IMR-90 (cell line): ENCODE results near the gene FRMPD4. TPM values are rescaled to one million over a fixed set of nuclear protein-coding genes. Genes with fewer than 3 reads are reported as not detected.

Experiments used
- ATAC-seq: fragments of 200-7000 bp; cut with Tn5 transposase; 2 replicates; pipeline ENCODE4 v1.9.1; 2020; ENCODE audit warnings: low read depth, mild to moderate bottlenecking, moderate library complexity
- BruUV-seq: library from RNA; stranded (reverse); fragments of 400-500 nt; replicated peaks from 2 replicates; lab custom pipeline; 2021; lab: Mats Ljungman, UMichigan
- CTCF ChIA-PET: fragments of 300-600 bp; formaldehyde crosslinking; extraction: SDS; loops from one replicate; lab custom pipeline; 2021; ENCODE audit warnings: antibody characterized with exemption; lab: Yijun Ruan, JAX
- POLR2A ChIA-PET: fragments of 300-600 bp; sonication (Branson Sonifier 250); formaldehyde crosslinking; loops from one replicate; lab custom pipeline; 2022; ENCODE audit warnings: antibody characterized with exemption; ENCODE audit not compliant: unreplicated experiment; lab: Charles Lee
- DNase-seq: peaks from one replicate; pipeline ENCODE4 v3.0.0; 2013
- H2AFZ ChIP-seq: replicated peaks from 2 replicates; pipeline ENCODE3; 2013; ENCODE audit warnings: low read length, mild to moderate bottlenecking; ENCODE audit not compliant: poor library complexity
- H2AK5ac ChIP-seq: 2 replicates; pipeline ENCODE4 v1.6.1; 2013; ENCODE audit warnings: low read depth, low read length, inconsistent platforms
- H2AK9ac ChIP-seq: replicated peaks from 2 replicates; pipeline ENCODE3; 2013; ENCODE audit warnings: mild to moderate bottlenecking, low read depth, low read length, moderate library complexity; ENCODE audit not compliant: poor library complexity
- H2BK120ac ChIP-seq: 2 replicates; pipeline ENCODE4 v1.6.1; 2013; ENCODE audit warnings: low read depth, low read length, inconsistent platforms
- H2BK15ac ChIP-seq: 3 replicates; pipeline ENCODE4 v1.6.1; 2013; ENCODE audit warnings: low read depth, low read length, inconsistent platforms
- H2BK20ac ChIP-seq: 2 replicates; pipeline ENCODE4 v1.6.1; 2013; ENCODE audit warnings: low read depth, mild to moderate bottlenecking, inconsistent platforms, low read length, moderate library complexity
- H2BK5ac ChIP-seq: 2 replicates; pipeline ENCODE4 v1.6.1; 2013; ENCODE audit warnings: mild to moderate bottlenecking, low read depth, low read length, inconsistent platforms; ENCODE audit not compliant: poor library complexity, severe bottlenecking
- H3K14ac ChIP-seq: replicated peaks from 2 replicates; pipeline ENCODE4 v1.6.1; 2013; ENCODE audit warnings: low read depth, low read length, inconsistent platforms
- H3K18ac ChIP-seq: 2 replicates; pipeline ENCODE4 v1.6.1; 2013; ENCODE audit warnings: low read depth, low read length, control low read depth
- H3K23ac ChIP-seq: 2 replicates; pipeline ENCODE4 v1.6.1; 2013; ENCODE audit warnings: low read depth, low read length, inconsistent platforms
- H3K27ac ChIP-seq: 2 replicates; pipeline ENCODE4 v1.5.1; 2013; ENCODE audit warnings: mild to moderate bottlenecking, control low read depth, low read length; ENCODE audit not compliant: insufficient read depth
- H3K27me3 ChIP-seq: 2 replicates; pipeline ENCODE4 v1.6.1; 2013; ENCODE audit warnings: low read length; ENCODE audit not compliant: control insufficient read depth, insufficient read depth
- H3K36me3 ChIP-seq: 2 replicates; pipeline ENCODE4 v1.6.1; 2013; ENCODE audit warnings: low read length, mixed read lengths; ENCODE audit not compliant: control insufficient read depth, insufficient read depth
- H3K4ac ChIP-seq: 2 replicates; pipeline ENCODE4 v1.6.1; 2013; ENCODE audit warnings: low read depth, low read length, inconsistent platforms
- H3K4me1 ChIP-seq: 2 replicates; pipeline ENCODE4 v1.6.1; 2013; ENCODE audit warnings: low read length, mixed read lengths; ENCODE audit not compliant: control insufficient read depth, insufficient read depth
- H3K4me2 ChIP-seq: 2 replicates; pipeline ENCODE4 v1.6.1; 2013; ENCODE audit warnings: low read depth, mild to moderate bottlenecking, control low read depth, low read length, moderate library complexity
- H3K4me3 ChIP-seq: 2 replicates; pipeline ENCODE4 v1.5.1; 2013; ENCODE audit warnings: low read depth, mild to moderate bottlenecking, control low read depth, low read length, moderate library complexity; ENCODE audit not compliant: insufficient read depth
- H3K56ac ChIP-seq: 2 replicates; pipeline ENCODE4 v1.6.1; 2013; ENCODE audit warnings: low read length, inconsistent platforms; ENCODE audit not compliant: insufficient read depth; ENCODE audit errors: extremely low read depth
- H3K79me1 ChIP-seq, 2 experiments: 2 replicates each; pipeline ENCODE4 v1.6.1; 2013; ENCODE audit warnings: low read length in 2 of 2, inconsistent platforms in 1 of 2, low read depth in 1 of 2
- H3K9ac ChIP-seq: 2 replicates; pipeline ENCODE4 v1.6.1; 2013; ENCODE audit warnings: low read depth, low read length, control low read depth
- H3K9me1 ChIP-seq: 2 replicates; pipeline ENCODE4 v1.6.1; 2013; ENCODE audit warnings: low read length, inconsistent platforms; ENCODE audit not compliant: insufficient read depth
- H3K9me3 ChIP-seq: 2 replicates; pipeline ENCODE4 v1.6.1; 2013; ENCODE audit warnings: low read length; ENCODE audit not compliant: control insufficient read depth, insufficient read depth
- H4K20me1 ChIP-seq: 2 replicates; pipeline ENCODE4 v1.6.1; 2013; ENCODE audit warnings: low read length, inconsistent platforms; ENCODE audit not compliant: insufficient read depth
- H4K5ac ChIP-seq: 2 replicates; pipeline ENCODE4 v1.6.1; 2013; ENCODE audit warnings: mild to moderate bottlenecking, low read depth, low read length, control low read depth
- H4K8ac ChIP-seq, 2 experiments: 2 replicates each; pipeline ENCODE4 v1.6.1; 2013; ENCODE audit warnings: low read depth in 2 of 2, low read length in 2 of 2, control low read depth in 1 of 2, inconsistent platforms in 1 of 2
- H4K91ac ChIP-seq: 2 replicates; pipeline ENCODE4 v1.6.1; 2013; ENCODE audit warnings: low read depth, low read length, inconsistent platforms; ENCODE audit not compliant: insufficient read depth
- CEBPB ChIP-seq: IDR thresholded peaks from 2 replicates; pipeline ENCODE4 v1.6.1; 2012; ENCODE audit warnings: low read depth, low read length, improper control_type of control experiment
- FOS ChIP-seq: fragments of 150-350 bp; IDR thresholded peaks from 2 replicates; pipeline ENCODE4 v1.6.1; 2016; ENCODE audit warnings: low read depth, low read length
- MXI1 ChIP-seq: IDR thresholded peaks from 2 replicates; pipeline ENCODE4 v1.6.1; 2012; ENCODE audit warnings: low read depth, mild to moderate bottlenecking, low read length, moderate library complexity, borderline replicate concordance
- POLR2A ChIP-seq: IDR thresholded peaks from 2 replicates; pipeline ENCODE4 v1.6.1; 2012; ENCODE audit warnings: mild to moderate bottlenecking, low read depth, low read length
- RAD21 ChIP-seq: IDR thresholded peaks from 2 replicates; pipeline ENCODE4 v1.6.1; 2012; ENCODE audit warnings: low read length, improper control_type of control experiment
- RCOR1 ChIP-seq: IDR thresholded peaks from 2 replicates; pipeline ENCODE4 v1.6.1; 2012; ENCODE audit warnings: mild to moderate bottlenecking, low read length, improper control_type of control experiment; ENCODE audit not compliant: insufficient replicate concordance
- RFX5 ChIP-seq: IDR thresholded peaks from 2 replicates; pipeline ENCODE4 v1.8.0; 2012; ENCODE audit warnings: low read depth, mild to moderate bottlenecking, low read length, moderate library complexity
- SMC3 ChIP-seq: fragments of 150-350 bp; IDR thresholded peaks from 2 replicates; pipeline ENCODE4 v1.6.1; 2016; ENCODE audit warnings: low read depth, mild to moderate bottlenecking, antibody characterized with exemption, low read length, moderate library complexity
- dilution Hi-C: fragments of 300-500 bp; cut with HindIII; formaldehyde crosslinking; loops from one replicate; pipeline ENCODE4 v1.14.3; 2018; ENCODE audit warnings: low sequenced_read_pairs; ENCODE audit not compliant: unreplicated experiment
- in situ Hi-C: fragments of 300-500 bp; cut with MboI; formaldehyde crosslinking; loops from 3 replicates; pipeline ENCODE4 v1.14.3; 2019; ENCODE audit warnings: low sequenced_read_pairs, inconsistent platforms, mixed read lengths
- intact Hi-C: fragments of 100-400 bp; cut with micrococcal nuclease; formaldehyde crosslinking; loops from 2 replicates; pipeline ENCODE4 v1.10.0; 2022
- polyA plus RNA-seq, 3 experiments: library from polyadenylated mRNA; depleted of rRNA; stranded (reverse); fragments of >200 nt; gene quantifications; 2 replicates each; pipeline ENCODE4 v1.2.3, GENCODE V29; 2012; ENCODE audit warnings: low replicate concordance in 1 of 3
- total RNA-seq: library from RNA; depleted of rRNA; stranded (reverse); fragments of >200 nt; gene quantifications from 2 replicates; pipeline ENCODE4 v1.2.3, GENCODE V29; 2012
- TF ChIP-seq, protein P1 (sequence below): fragments of 150-350 bp; IDR thresholded peaks from 2 replicates; pipeline ENCODE4 v1.6.1; 2017; ENCODE audit warnings: mild to moderate bottlenecking, antibody characterized with exemption, low read length, low read depth

Gene FRMPD4
- total and polyA plus RNA-seq, 2 of the 4 experiments (the other 2 are of a cell fraction) = 0.53 to 1.1 TPM

DNA sequence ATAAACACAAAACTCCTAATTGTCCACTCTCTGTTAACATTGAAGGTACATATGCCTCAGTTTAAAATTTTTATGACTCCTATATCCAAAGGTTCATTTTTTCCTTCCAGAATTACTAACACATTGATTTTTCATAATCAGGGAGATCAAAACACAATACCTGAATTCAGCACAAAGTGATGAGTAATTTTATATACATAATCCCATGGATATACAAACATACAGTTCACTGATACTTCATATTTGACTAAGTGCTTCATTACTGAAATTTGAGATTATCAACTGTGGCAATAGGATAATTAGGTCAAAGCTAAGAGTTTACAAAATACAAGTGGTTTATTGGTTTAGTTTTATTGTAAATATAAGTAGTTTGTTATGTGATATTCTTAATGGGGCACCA is 476.8 kb downstream of the FRMPD4 start:
- Histone ChIP-seq H3K4me1 (no peaks in the 10 kb centered on the region), H3K9me3 (peaks cover 3% of the 10 kb centered on the region; the same call in 1 of the 2 replicates), H3K18ac (no peak overlapping the region), H2BK5ac (no peak overlapping the region), H3K4me3 (no peak overlapping the region), H4K5ac (no peak overlapping the region), H3K14ac (no peak overlapping the region), H3K4me2 (no peak overlapping the region), H2AK9ac (no peak overlapping the region), H3K36me3 (no peaks in the 10 kb centered on the region), H3K9ac (no peak overlapping the region), H4K8ac (no peak overlapping the region), H3K56ac (no peak overlapping the region), H3K27ac (no peak overlapping the region), H3K79me1 (no peaks in the 10 kb centered on the region), H2BK15ac (no peak overlapping the region), H4K20me1 (no peaks in the 10 kb centered on the region), H2BK120ac (no peak overlapping the region), H2BK20ac (no peak overlapping the region), H2AK5ac (no peak overlapping the region), H2AFZ (no peak overlapping the region), H3K4ac (no peak overlapping the region), H4K91ac (no peak overlapping the region), H3K27me3 (no peaks in the 10 kb centered on the region), H3K9me1 (no peaks in the 10 kb centered on the region), H3K23ac (no peak overlapping the region)
- POLR2A ChIA-PET = no interaction called here
- no peak for ATAC-seq
- in situ Hi-C loops = no loop called here
- intact Hi-C loops = no loop called here
- TF ChIP-seq POLR2A (no peak), RFX5 (no peak), MXI1 (no peak), SMC3 (no peak), RCOR1 (no peak), CEBPB (no peak), FOS (no peak), RAD21 (no peak)
- TF ChIP-seq, protein P1, sequence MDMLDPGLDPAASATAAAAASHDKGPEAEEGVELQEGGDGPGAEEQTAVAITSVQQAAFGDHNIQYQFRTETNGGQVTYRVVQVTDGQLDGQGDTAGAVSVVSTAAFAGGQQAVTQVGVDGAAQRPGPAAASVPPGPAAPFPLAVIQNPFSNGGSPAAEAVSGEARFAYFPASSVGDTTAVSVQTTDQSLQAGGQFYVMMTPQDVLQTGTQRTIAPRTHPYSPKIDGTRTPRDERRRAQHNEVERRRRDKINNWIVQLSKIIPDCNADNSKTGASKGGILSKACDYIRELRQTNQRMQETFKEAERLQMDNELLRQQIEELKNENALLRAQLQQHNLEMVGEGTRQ = no peak
- DNase-seq = no peak
- no TSS peak for BruUV-seq
- CTCF ChIA-PET = no interaction called here
- dilution Hi-C loops = no loop called here
